ENCODE data around the gene FNTB. TPM values are rescaled to one million over a fixed set of nuclear protein-coding genes. Genes with fewer than 3 reads are reported as not detected.
A peak's percentile ranks its signal among the peaks of the same experiment; 100 is the strongest.
"Not testable (repeated sequence)": the region's sequence is repeated elsewhere in the genome, so short reads cannot be mapped to it uniquely, and the experiment has no call there.

The FNTB gene
- total RNA-seq, 1 donor from 2014 or later, result 8.5 TPM

DNA sequence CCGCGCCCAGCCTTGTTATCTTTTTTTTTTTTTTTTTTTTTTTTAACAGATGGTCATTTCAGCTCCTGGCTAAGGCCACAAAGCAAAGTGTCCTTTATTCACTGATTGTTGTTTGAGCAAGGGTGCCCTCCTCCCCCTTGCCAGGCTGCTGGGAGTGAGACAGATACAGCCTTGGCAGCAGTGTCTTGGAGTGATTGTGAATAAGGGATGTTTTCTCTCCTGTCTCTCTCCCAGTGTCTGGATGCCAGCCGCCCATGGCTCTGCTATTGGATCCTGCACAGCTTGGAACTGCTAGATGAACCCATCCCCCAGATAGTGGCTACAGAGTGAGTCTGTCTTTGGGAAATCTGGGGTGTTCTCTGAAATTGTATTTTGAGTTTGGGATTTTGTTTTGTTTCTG, 28.7 kb downstream of the FNTB start:
- DNase-seq (ENCODE audit: low read depth in 2 of 2), result no peak

- DNase-seq (ENCODE audit: low read depth in 2 of 2), result no peak
Measured at GRCh38 chr14:65016471-65016870, 29.8 kb downstream of the FNTB start.

DNA sequence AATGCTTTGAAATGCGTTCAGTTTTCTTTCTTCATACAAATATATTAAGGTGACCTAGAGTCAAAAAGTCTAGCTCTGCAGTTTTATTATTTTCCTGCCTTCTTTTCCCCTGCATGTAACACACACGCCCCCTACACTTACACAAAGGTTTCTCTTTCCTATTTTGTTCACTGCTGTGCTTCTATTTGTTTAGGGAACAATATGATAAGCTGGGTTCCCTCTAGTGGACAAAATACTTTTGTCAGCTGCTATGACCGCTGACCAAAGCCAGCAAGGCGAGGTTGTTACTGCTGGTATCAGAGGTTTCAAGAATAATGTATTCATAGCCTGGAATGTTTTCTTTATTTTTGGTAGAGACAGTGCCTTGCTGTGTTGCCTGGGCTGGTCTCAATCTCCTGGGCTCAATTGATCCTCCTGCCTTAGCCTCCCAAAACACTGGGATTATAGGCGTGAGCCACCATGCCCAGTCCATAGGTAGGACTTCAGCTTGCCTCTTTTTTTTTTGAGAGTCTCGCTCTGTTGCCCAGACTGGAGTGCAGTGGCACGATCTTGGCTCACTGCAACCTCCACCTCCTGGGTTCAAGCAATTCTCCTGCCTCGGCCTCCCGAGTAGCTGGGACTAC, 33.4 kb downstream of the FNTB start:
- DNase-seq (ENCODE audit: low read depth in 2 of 2), result peak; percentile 85 to 91

GRCh38 chr14:65024957-65025356, 38.3 kb downstream of the FNTB start:
- no peak for DNase-seq (ENCODE audit: low read depth in 2 of 2)

DNA sequence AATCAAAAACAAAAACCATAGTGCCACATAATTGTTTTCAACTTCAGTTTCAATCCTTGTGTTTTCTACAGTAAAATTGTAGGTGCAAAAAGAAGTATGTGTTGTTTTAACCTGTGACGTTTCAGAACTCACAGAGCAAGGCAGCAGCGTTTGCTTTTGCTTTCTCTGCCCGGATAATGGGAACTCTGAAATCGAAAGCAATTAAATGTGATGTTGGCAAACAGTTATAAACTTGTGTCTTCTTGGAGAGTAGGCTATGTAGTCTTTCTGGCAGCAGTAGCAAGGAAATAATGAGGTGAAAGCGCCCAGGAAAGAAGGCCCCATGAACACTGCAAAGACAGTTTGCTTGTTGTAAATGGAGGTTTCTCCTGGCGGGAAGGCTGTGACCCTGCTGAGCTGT, 39.1 kb downstream of the FNTB start:
- no peak for DNase-seq (ENCODE audit: low read depth in 2 of 2)

- DNase-seq (ENCODE audit: low read depth in 2 of 2), result no peak
Measured at GRCh38 chr14:65026526-65026925, 39.8 kb downstream of the FNTB start.

DNA sequence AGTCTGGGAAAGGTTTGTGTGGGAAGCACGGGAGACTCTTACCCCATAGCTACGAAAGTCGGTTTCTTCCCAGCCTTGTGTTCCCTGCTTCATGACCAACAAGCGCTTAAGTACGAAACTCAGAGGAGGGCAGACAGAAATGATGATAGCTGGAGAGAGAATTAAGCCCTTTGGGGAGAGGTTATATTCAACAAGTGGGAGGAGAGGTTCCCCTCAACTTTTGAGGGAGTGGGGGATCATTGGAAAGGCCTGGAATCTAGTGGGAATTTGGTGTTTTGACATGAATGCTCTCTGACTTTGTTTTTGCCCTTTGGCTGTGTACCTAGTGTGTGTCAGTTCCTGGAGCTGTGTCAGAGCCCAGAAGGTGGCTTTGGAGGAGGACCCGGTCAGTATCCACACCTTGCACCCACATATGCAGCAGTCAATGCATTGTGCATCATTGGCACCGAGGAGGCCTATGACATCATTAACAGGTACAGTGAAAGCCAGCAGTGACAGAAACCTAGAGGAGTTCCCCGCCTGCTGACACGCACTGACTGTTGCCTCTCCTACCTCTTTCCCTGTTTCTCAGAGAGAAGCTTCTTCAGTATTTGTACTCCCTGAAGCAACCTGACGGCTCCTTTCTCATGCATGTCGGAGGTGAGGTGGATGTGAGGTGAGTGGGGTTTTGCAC, 40.6 kb downstream of the FNTB start:
- DNase-seq (ENCODE audit: low read depth in 2 of 2), result no peak

GRCh38 chr14:65028937-65029336, 42.2 kb downstream of the FNTB start:
- no peak for DNase-seq (ENCODE audit: low read depth in 2 of 2)

DNA sequence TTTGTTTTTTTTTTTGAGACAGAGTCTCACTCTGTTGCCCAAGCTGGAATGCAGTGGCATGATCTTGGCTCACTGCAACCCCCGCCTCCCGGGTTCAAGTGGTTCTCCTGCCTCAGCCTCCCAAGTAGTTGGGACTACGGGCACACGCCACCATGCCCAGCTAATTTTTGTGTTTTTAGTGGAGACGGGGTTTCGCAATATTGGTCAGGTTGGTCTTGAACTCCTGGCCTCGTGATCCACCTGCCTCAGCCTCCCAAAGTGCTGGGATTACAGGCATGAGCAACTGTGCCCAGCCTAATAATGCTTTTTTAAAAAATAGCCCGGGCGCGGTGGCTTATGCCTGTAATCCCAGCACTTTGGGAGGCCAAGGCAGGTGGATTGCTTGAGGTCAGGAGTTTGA, 44.6 kb downstream of the FNTB start:
- DNase-seq (ENCODE audit: low read depth in 2 of 2), result not testable (repeated sequence)

DNA sequence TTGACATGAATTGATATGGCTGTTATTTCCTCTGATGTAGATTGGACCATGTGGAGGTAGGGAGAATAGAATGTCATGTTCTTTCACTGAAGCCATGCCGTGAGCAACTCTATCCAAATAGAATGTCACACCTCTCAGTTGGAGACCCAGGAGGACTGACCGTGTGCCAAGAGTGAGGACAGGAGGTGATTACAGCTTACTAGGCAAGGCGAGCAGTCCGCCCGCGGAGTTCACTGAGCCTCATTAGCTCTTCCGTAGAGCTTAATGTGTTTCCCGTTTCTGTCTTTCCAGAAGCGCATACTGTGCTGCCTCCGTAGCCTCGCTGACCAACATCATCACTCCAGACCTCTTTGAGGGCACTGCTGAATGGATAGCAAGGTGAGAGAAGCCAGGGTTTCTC, 45.6 kb downstream of the FNTB start:
- no peak for DNase-seq (ENCODE audit: low read depth in 2 of 2)

DNA sequence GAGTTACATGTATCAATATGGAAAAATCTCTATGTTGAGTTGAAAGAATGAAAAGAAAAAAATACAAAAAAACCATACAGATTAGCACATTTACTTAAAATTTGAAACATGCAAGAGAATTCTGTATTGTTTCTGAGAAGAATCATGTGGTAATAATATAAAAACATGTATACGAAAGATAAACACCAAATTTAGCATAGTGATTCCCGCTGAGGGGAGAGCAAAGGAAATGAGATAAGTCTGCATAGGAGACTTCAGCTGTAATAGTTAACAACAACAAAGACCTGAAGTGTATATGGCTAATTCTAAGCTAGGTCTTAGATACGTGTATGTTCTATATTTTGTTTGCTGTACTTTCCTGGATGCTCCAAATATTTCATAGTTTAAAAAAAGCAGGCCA, 46.5 kb downstream of the FNTB start:
- DNase-seq (ENCODE audit: low read depth in 2 of 2), result no peak

DNA sequence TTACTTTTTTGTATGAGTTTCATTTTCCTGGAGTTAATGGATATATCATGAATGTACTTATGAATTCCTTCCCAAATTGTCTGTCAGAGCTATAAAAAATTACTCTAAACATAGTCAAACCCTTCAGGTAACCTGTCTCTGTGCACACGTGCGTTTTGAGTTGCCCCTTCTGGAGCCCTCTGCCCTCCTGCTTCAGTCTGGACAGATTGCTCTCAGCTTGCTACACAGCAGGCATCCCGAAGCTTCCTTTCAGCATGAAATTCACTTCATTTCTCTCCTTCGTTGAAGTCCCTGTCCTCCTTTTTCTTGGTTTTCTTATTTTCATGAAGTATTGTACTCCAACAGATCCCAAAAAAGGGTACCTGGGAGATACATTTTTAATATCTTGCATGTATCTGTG, 47.3 kb downstream of the FNTB start:
- no peak for DNase-seq (ENCODE audit: low read depth in 2 of 2)

DNA sequence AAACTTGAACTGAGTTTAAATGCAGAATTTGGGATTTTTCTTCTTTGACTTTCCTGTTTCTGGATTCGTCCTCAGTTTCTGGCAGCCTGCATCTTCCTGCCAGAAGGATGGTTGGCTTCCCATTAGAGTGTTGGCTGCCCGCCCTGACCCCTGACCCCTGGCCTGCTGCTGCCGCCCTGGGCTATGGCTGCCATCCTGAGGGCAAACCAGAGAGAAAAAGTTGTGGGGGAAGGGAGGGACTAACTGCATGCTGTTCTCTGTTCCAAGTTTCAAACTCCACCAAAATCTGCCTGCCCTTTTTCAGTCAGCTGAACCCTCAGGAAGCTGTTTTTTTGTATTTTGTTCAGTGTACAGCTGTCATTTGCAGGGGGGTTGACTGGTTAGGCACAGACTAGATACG, 48.4 kb downstream of the FNTB start:
- DNase-seq (ENCODE audit: low read depth in 2 of 2), result peak in 1 of 2 donors; percentile 78

DNA sequence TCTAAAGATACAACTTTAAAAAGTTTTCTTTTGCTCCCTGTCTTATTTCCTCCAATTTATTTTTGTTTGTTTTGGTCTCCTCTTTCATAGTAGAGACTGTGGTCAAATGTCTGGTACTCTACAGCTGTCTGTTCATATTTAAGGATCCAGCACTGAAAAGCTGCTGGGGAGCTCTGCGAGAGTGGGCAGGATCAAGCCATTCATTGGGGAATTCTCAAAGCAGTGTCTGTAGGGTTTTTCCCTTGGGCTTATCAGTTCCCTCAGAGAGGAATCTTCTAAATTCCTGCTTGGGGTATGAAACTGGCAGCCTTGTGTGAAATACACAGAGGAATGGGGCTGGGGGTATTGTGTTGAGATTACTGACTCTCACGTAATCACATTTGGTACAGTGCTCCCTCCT, 52.3 kb downstream of the FNTB start:
- no peak for DNase-seq (ENCODE audit: low read depth in 2 of 2)

GRCh38 chr14:65040666-65041433, 54.2 kb downstream of the FNTB start:
- DNase-seq (ENCODE audit: low read depth in 2 of 2), result no peak

- DNase-seq (ENCODE audit: low read depth in 2 of 2), result no peak
Measured at GRCh38 chr14:65041434-65041915, 54.8 kb downstream of the FNTB start.

GRCh38 chr14:65042296-65042695, 55.6 kb downstream of the FNTB start:
- no peak for DNase-seq (ENCODE audit: low read depth in 2 of 2)

GRCh38 chr14:65042731-65043372, 56.2 kb downstream of the FNTB start:
- no peak for DNase-seq (ENCODE audit: low read depth in 2 of 2)

- DNase-seq (ENCODE audit: low read depth in 2 of 2), result no peak
Measured at GRCh38 chr14:65043893-65044595, 57.3 kb downstream of the FNTB start.

- no peak for DNase-seq (ENCODE audit: low read depth in 2 of 2)
Measured at GRCh38 chr14:65044596-65044959, 57.9 kb downstream of the FNTB start.

DNA sequence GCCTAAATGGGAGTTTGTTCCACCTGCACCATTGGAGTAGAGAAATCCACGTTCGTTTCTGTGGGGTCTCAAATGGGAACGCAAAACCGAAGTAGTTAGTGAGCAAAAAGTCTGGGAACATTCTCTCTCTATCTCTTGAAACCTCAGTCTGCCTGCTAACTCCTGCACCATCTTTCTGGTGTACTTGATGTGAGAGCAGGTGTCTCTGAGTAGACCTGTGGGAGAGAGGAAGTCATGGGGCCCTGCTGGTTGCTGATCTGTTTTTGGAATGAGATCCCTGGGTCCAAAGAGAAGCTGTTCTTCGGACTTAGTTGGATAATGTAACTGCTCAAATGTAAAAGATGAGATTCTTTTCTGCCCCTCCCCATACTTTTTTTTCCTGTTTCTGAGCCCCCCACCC, 58.3 kb downstream of the FNTB start:
- DNase-seq (ENCODE audit: low read depth in 2 of 2), result no peak

DNA sequence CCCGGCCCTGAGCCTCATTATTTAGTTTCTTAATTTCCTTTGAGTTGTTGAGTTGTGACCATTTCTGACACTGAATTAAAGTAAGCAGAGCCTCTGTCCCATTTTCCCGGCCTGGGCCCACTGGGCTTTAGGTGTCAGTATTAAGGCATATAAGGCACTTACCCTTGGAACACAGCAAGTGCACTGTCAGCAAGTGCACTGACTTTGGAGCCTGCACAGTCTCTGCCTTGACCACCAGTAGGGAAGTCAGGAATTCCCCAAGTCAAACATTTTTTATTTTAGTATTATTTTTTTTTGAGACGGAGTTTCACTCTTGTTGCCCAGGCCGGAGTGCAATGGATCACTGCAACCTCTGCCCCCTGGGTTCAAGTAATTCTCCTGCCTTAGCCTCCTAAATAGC, 59.0 kb downstream of the FNTB start:
- DNase-seq (ENCODE audit: low read depth in 2 of 2), result no peak

Measured in lung microvascular endothelial cell (primary cell).